Hippocampal formation (tissue), 2 donors: Measurements from ENCODE around the gene LHX6.

Source experiments
- DNase-seq, 2 donors: peaks; one replicate each; lab custom pipeline; 2025; lab: John Stamatoyannopoulos, UW

LHX6 gene

GRCh38 chr9:122216138-122216797 is 12.5 kb downstream of the LHX6 start:
- DNase-seq = no peak

GRCh38 chr9:122215663-122216062 is 13.1 kb downstream of the LHX6 start:
- no peak for DNase-seq

- no peak for DNase-seq
Measured at GRCh38 chr9:122214507-122214906, 14.2 kb downstream of the LHX6 start.

- no peak for DNase-seq
Measured at GRCh38 chr9:122213589-122214413, 15.0 kb downstream of the LHX6 start.

- no peak for DNase-seq
Measured at GRCh38 chr9:122213102-122213588, 15.6 kb downstream of the LHX6 start.

DNA sequence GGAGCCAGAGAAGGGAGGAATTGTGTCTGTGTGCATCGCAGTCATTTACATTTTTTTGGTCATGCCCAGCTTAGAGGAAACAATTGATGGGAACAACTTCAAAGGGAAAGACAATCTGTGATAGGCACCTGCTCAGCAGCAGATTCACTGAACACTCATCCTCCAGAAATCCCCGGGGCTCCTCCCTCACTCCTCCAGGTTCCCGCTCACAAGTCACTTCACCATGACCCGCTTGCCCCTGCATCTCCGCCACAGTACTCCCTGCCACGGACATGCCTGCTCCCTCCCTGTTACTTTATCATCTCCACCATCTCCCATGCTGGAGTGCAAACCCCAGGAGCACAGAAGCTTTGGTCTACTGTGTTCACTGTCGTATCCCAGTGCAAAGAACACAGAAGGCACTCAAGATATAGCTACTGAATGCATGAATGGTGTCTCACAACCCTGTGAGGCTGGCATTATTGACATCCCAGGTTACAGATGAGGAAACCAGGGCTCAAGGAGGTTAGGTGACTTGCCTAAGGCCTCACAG is 16.2 kb downstream of the LHX6 start:
- no peak for DNase-seq

GRCh38 chr9:122209451-122209850 is 19.3 kb downstream of the LHX6 start:
- DNase-seq = no peak

GRCh38 chr9:122207096-122207495 is 21.7 kb downstream of the LHX6 start:
- DNase-seq = no peak

DNA sequence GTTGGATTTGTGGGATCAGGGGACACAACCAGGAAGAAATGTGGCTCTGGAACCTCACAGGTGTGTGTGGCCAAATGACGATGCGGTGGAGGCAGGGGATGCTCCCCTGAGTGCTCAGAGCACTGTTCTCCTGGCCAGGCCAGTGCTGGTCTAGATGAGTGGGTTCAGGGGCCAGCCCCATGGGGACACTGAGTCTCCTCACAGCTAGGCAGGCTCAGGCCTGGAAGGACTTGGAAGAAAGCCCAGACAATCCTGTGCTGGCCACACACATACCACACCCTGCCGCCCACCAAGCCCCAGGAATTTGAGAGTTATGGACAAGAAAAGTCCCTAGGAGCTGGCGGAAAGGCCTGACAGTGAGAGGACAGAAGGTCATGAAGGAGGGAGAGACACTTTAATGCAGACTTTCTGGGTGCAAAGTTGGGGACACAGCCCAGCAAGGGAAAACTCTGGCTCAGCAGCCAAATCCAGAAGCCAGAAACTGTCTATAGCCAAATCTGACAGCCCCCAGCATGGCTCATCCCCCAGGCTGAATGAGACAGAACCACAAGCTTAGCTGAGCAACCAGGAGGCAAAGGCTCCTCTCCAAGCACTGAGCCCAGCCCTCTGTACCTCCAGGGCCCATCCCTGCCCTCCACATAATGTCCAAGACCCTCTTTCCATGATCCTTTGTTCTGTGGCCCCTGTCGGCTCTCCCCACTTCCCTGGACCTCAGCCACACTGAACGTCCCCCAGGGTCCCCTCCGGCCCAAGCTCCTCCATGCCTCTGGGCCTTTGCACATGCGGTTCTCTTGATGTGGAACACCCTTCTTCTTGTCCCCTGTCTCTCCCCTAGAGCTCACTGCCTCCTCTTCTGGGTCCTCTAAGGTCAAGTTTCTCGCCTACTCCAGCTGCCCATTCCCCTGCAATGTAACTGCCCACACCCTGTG is 22.4 kb downstream of the LHX6 start:
- no peak for DNase-seq

DNA sequence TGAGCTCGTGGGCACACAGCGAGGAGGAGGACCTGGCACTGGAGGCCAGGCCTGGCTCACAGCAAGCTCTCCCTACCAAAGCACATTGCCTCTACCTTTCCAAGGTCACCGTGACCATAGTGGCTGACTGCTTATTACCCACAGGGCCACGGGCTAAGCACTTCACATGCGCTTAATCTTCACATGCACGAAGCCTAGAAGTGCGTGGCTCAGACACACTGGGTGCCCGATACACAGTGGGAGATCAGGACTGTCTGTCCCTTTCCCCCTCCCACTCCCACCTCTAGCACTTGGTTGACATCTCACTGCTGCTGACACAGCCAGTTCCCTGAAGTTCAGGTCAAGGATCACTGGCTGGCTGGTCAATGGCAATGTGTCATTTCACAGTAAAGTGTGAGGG is 23.6 kb downstream of the LHX6 start:
- no peak for DNase-seq

DNA sequence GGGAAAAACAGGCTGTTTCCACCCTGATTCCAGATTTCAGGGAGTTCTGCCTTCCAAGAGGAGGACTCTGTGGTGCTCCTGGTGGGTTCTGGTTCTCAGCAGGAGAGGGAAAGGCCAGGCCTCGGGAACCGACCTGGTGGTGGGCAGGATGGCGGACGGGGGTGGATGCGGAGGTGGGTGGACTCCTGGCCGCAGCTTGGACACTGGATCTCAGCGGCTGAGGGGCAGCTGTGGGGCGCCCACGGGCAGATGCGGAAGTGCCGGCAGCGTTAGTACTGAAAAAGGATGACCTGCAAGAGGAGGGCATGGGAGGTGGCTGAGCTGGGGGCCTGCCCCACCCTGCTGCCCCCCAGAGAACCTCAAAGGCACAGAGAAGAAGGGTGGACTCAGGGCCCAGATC is 24.3 kb downstream of the LHX6 start:
- DNase-seq = no peak

- no peak for DNase-seq
Measured at GRCh38 chr9:122204055-122204454, 24.7 kb downstream of the LHX6 start.

GRCh38 chr9:122202111-122202510 is 26.6 kb downstream of the LHX6 start:
- no peak for DNase-seq

DNA sequence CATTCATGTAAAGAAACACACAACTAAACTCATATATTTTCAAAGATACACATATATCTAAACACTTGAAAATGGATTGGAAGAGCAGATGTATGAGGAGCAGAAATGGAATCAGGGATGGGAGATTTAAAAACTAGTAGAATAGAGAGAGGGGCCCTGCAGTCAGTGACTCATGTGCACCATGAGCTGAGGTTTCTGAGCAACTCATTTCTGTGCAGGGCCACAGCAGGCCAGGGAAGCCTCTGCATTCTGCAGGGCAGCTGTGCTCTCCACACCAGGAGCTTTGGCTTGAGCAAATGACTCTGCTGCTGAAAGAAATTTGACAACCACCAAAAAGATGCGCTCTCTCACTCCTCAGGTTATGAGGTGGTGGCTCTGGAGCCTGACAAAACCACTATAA is 27.1 kb downstream of the LHX6 start:
- no peak for DNase-seq

GRCh38 chr9:122200960-122201595 is 27.7 kb downstream of the LHX6 start:
- DNase-seq = no peak

DNA sequence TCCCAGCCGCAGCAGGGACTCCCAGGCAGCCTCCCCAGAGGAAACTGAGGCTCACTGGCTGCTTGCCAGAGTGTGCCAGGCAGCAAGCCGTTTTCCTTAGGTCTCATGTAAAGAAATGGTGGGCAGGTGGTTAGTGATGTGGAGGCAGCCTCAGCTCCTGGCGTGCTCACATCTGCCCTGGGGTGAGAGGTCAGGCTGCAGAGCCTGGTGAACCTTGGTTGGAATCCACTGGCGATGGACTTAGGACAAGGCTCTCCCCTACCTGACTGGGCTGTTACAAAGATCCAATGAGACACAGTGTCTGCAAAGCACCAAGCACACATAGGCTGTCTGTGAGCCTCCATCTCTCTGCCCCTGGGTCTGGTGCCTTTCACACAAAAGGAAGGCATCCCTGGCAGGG is 30.9 kb downstream of the LHX6 start:
- no peak for DNase-seq

GRCh38 chr9:122197426-122197825 is 31.3 kb downstream of the LHX6 start:
- DNase-seq = no peak

DNA sequence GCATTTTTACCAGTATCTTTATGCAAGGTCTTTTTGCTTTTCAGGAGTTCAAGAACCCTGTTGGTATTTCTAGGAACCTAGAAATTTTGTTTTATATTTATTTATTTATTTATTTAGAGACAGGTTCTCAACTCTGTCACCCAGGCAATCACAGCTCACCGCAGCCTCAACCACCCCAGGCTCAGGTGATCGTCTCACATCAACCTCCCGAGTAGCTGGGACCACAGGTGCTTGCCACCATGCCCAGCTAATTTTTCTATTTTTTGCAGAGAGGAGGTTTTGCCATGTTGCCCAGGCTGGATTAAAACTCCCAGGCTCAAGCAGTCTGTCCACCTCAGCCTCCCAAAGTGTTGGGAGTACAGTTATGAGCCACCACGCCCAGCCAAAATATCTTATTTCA is 32.9 kb downstream of the LHX6 start:
- no peak for DNase-seq

GRCh38 chr9:122193651-122194050 is 35.1 kb downstream of the LHX6 start:
- no peak for DNase-seq

DNA sequence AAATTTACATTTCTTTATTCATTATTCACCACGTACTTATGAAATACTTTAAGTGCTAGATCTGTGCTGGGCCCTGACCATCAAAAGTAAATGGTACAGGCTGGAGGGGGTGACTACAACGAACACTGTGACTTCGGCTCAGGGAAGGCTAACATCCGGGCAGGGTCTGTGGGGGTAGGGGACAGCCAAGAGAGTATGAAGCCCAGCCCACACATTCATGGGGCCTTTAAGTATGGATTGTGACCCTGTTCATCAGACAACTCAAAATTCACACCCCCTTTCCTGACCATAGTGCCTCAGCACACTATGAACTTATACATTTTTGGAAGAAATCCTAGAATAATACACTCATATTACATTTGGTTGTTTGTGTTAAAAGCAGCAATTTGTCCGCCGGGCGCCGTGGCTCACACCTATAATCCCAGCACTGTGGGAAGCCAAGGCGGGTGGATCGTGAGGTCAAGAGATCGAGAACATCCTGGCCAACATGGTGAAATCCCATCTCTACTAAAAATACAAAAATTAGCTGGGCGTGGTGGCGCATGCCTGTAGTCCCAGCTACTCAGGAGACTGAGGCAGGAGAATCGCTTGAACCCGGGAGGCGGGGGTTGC is 35.7 kb downstream of the LHX6 start:
- no peak for DNase-seq

DNA sequence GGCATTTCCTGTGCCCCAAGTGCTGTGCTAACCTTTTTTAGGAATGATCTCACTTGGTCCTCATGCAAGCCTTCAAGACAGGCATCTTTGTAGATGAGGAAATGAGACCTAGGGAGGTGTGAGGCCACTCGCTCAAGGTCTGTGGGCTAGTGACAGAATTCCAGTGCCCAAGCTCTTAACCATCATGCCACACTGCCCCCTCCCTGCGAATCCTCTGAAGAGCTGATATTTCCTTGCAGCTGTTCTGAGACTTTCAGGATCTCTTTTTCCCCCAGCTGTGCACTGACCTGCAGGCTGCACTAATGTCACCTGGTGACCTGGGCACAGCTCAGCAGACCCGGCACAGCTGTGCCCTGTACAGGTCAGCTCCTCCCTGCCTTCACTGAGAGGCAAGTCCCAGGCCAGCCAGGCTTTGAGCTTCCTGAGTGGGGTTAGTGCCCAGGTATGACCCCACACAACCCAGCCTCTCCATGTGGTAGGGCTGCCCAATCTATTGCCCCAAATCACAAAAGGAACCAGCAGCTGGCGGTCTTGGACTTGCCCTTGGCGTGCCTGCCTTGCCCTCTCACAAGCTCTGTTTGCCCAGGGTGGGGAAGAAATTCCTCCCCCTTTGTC is 36.4 kb downstream of the LHX6 start:
- DNase-seq = no peak
